GM18526 (cell line): ENCODE data around the gene C5orf58.

ENCODE experiments used
- POLR2A ChIP-seq: IDR thresholded peaks from 3 replicates; pipeline ENCODE4 v1.6.1; 2011; ENCODE audit not compliant: insufficient read length; ENCODE audit errors: extremely low read depth

C5orf58 gene, protein sequence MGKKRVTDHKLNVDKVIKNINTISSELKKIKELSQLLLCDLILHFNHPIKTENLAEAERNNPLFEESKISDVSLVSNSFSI

DNA sequence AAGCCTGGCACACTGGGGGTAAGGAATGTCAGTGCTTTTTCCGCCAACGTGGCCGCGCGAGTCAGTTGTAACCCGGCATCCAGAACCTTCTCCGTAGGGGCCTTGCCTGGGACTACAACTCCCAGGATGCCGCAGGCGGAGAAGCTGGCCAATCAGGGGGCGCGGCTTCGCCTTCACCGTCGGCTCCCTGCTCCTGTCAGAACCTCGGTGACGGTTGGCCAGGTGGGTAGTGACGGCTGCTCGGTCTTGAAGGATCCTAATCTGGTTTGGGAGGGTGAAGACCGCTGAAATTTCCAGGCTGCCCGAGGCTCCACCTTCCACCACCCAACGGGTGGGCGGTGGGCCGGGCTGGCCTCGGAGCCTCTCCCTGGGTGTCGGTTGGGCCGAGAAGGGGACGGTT lies at the start of gene C5orf58:
Gene C5orf58, plus strand, starts transcription at position 200 of the 400 bp plus-strand sequence. CDS start 1,992 bp downstream, outside the sequence.
- no peak for TF ChIP-seq POLR2A

GRCh38 chr5:170183816-170184687 lies 48.7 kb upstream of the C5orf58 start:
- no peak for TF ChIP-seq POLR2A

DNA sequence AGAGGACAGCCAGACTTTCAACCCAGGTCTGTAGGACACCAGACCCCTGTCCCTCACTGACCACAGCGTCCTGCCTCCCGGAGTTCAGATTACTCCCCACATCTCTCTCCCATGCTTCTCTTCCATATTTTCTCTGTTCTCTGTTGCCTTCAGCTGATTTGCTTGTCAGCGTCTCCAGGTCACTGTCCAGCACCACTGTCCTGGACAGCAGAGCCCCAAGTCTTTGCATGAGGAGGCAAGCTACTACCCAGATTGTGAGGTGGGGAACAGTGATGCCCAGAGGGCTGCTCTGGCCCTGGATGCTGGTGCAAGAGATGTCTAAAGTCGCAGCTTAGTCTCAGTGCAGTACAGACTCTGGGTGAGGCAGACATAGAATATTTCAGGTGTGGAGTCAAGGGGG lies 48.0 kb upstream of the C5orf58 start:
- no peak for TF ChIP-seq POLR2A

DNA sequence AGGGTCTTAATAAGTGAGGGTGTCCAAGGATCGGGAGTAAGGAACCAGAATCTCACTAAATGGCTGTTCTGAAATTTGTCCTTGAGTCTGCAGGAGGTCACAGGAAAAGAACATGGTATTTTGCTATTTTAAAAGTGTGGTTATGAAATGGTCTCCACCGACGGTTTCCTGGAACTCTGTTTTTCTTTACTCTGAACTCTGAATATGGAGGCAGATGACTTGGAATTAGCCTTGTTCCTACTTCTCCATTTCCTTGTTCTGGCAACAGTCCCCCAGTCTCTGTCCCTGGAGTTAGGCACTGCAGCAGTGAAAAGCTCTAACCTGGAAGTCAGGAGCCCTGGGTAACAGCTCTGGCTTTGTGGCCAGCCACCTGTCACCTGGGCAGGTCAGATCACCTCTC lies 46.6 kb upstream of the C5orf58 start:
- no peak for TF ChIP-seq POLR2A

DNA sequence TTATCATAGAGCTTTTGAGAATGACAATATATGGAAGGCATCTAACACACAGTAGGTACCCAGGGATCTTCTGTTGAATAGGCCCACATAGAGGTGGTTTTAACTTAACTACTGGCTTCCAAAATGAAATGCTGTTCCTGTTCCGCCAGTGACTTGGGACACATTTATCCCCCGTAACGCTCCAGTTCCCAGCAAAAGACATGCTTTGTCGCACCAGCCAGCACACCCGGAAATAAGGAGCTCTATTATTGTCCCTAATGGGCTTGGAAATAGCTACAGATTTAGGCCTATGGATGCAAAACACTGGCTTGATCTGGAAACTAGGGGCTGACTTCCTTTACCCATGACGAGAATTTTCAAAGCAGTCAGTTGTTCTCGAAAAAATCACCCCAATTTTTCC lies 45.9 kb upstream of the C5orf58 start:
- no peak for TF ChIP-seq POLR2A

- no peak for TF ChIP-seq POLR2A
Observed at GRCh38 chr5:170190436-170191134, 42.2 kb upstream of the C5orf58 start.

DNA sequence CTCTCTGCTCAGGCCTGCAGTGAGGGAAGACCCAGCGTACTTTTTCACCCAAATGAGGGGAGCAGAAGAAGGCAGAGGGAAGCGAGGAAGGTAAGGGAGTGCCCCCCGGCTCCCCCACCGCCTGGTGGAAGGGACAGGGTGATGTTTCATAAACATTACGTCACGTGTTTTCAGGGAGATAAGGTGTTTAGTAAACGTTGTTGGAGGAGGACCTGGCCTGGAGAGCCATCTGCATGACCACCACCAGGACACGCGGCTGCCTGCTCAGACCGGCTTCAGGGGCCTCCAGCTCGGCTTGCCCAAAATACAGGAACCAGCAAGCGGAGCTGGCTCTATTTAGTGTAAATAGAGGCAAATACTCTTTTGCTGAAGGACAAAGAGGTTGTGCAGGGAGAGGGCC lies 40.0 kb upstream of the C5orf58 start:
- TF ChIP-seq POLR2A: no peak

DNA sequence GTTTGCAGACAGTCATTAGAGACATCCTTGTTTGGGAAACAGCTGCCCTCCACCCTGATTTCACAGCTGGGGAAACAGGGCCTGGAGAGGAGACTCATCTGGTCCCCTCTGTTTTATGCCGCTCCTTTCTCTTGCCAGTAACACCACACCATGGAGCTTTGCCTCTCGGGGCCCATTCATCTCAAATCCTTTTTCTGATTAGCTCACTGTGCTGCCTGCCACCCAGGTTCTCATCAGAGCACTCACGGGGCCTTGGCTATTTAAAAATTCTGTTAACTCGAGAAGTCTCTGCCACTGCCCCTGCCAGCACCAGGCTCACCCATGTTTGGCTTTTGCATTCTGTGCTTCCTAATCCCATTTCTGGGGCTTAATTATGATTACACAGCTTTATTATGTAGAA lies 36.8 kb upstream of the C5orf58 start:
- TF ChIP-seq POLR2A: no peak

DNA sequence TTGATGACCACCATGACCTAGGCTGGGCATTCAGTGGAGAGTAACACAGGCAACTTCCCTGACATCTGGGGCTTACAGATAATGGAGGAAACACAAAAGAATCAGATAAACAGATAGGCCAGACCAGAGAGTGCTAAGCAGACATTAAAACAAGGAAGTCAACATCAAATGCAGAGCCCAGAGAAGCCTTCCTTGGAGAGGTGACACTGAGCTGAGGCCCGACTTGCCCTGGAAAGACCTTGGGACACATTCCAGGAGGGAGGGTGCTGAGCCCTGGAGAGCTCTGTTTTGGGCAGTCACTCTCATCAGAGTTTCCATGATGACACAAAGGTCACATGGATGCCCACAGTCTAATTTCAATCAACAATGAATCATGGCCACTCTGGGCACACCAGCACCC lies 31.9 kb upstream of the C5orf58 start:
- no peak for TF ChIP-seq POLR2A

DNA sequence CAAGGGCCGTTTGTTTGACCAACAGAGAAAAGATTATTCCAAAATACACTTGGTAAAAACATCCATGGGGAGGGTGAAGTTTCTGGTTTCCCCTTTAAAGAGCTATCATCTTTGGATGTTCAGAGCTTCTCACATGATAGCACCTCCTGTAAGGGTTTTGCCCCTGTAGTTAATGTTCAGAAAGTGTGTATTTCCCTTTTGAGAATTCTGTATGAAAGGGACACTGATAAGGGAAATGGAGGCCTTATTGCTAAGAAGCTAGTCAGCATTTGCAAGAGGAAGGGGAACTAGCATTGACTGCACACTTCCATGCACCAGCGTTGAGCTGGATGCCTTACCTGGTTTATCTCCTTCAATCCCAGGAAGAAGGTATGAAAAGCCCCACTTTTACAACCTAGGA lies 31.5 kb upstream of the C5orf58 start:
- no peak for TF ChIP-seq POLR2A

- no peak for TF ChIP-seq POLR2A
Observed at GRCh38 chr5:170202117-170202516, 30.7 kb upstream of the C5orf58 start.

DNA sequence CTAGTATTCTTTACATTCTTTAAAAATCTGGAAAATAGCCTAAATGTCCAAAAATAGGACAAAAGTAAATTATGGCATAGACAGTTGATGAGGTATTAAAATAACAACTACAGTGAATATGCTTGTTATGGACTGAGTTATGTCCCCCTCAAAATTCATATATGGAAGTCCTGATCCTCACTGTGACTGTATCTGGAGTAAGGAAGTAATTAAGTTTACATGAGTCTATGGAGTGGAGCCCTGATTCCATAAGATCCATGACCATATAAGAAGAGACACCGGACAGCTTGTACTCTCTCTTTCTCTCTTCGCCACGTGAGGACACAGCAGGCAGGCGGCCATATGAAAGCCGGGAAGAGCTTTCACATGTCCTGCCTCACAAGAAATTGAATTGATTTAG lies 28.6 kb upstream of the C5orf58 start:
- TF ChIP-seq POLR2A: no peak

- no peak for TF ChIP-seq POLR2A
Observed at GRCh38 chr5:170206216-170206615, 26.6 kb upstream of the C5orf58 start.

DNA sequence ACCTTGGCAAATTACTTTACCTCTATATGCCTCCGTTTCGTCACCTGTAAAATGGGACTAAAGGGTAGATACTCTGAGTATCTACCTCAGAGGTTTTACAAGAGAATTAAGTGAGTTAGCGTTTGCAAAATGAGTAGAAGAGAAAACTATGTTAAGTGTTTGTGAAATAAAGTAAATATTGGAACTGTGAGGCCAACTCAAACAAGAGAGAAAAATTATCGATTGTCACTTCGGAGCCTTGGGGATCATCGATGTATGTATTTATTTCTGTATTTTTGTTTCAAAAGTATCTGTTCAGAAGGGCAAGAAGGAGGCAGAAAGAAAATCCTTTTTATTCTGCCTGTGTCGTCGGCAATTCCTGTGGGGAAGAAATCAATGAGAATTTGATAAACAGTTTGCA lies 25.8 kb upstream of the C5orf58 start:
- no peak for TF ChIP-seq POLR2A

- no peak for TF ChIP-seq POLR2A
Observed at GRCh38 chr5:170211575-170212334, 21.0 kb upstream of the C5orf58 start.
